ENCODE data around the gene PRMT5.
A peak's percentile ranks its signal among the peaks of the same experiment; 100 is the strongest.
"Not testable (repeated sequence)": the region's sequence is repeated elsewhere in the genome, so short reads cannot be mapped to it uniquely, and the experiment has no call there.

The PRMT5 gene

GRCh38 chr14:22929961-22930364 is 787 bp upstream of the PRMT5 start:
- DNase-seq, result no peak

- no peak for DNase-seq
Observed at GRCh38 chr14:22928237-22929103, 706 bp downstream of the PRMT5 start.

- peak; percentile 47 for DNase-seq
Observed at GRCh38 chr14:22926316-22926715, 2.9 kb downstream of the PRMT5 start.

GRCh38 chr14:22925513-22925912 is 3.7 kb downstream of the PRMT5 start:
- DNase-seq, result no peak

- DNase-seq, result no peak
Observed at GRCh38 chr14:22923746-22924145, 5.4 kb downstream of the PRMT5 start.

GRCh38 chr14:22922294-22922693 is 6.9 kb downstream of the PRMT5 start:
- DNase-seq, result no peak

GRCh38 chr14:22920697-22921096 is 8.5 kb downstream of the PRMT5 start:
- DNase-seq, result no peak

GRCh38 chr14:22919601-22919921 is 9.6 kb downstream of the PRMT5 start:
- no peak for DNase-seq

GRCh38 chr14:22918804-22919600 is 10.2 kb downstream of the PRMT5 start, which contains the start of gene RBM23:
Gene RBM23 (minus strand): TSS chr14:22919149.
- DNase-seq, result peak; percentile 100

GRCh38 chr14:22915886-22916521 is 13.2 kb downstream of the PRMT5 start:
- no peak for DNase-seq

GRCh38 chr14:22914836-22915235 is 14.3 kb downstream of the PRMT5 start:
- not testable (repeated sequence) for DNase-seq

- no peak for DNase-seq
Observed at GRCh38 chr14:22910916-22911315, 18.3 kb downstream of the PRMT5 start.

GRCh38 chr14:22908601-22909000 is 20.6 kb downstream of the PRMT5 start:
- no peak for DNase-seq

- DNase-seq, result no peak
Observed at GRCh38 chr14:22907429-22907828, 21.7 kb downstream of the PRMT5 start.

- DNase-seq, result no peak
Observed at GRCh38 chr14:22906073-22906472, 23.1 kb downstream of the PRMT5 start.

- DNase-seq, result no peak
Observed at GRCh38 chr14:22905627-22906026, 23.5 kb downstream of the PRMT5 start.

- no peak for DNase-seq
Observed at GRCh38 chr14:22903742-22904087, 25.5 kb downstream of the PRMT5 start.

GRCh38 chr14:22901799-22902198 is 27.4 kb downstream of the PRMT5 start:
- DNase-seq, result no peak

GRCh38 chr14:22900081-22900799 is 28.9 kb downstream of the PRMT5 start:
- DNase-seq, result peak; percentile 70

- DNase-seq, result peak; percentile 93
Observed at GRCh38 chr14:22898302-22899090, 30.7 kb downstream of the PRMT5 start.

GRCh38 chr14:22897357-22897756 is 31.8 kb downstream of the PRMT5 start:
- DNase-seq, result no peak

GRCh38 chr14:22896760-22897159 is 32.4 kb downstream of the PRMT5 start:
- DNase-seq, result no peak

Data from HCEC 1CT (cell line).